ENCODE data around the gene ITGAV.

The ITGAV gene

GRCh38 chr2:186687807-186688211, 98.0 kb downstream of the ITGAV start:
- peak; percentile 41 for DNase-seq

DNA sequence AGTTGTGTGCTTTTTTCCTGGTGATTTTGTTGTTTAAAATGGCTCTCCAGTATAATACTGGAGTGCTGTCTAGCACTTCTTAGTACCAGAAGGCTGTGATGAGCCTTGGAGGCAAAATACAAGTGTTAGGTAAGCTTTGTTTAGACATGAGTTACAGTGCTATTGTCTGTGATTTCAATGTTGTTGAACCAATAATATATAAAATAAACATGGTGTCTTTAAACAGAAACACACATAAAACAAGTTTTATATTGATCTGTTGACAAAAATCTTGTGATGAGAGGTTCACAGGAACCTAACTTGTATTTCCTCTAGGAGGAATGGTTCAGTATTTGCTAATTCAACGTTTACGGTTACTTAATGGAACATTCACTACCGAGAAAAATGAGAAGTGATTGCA, 99.0 kb downstream of the ITGAV start:
- DNase-seq = no peak

- DNase-seq = peak; percentile 14
Measured at GRCh38 chr2:186690786-186691185, 100.9 kb downstream of the ITGAV start.

DNA sequence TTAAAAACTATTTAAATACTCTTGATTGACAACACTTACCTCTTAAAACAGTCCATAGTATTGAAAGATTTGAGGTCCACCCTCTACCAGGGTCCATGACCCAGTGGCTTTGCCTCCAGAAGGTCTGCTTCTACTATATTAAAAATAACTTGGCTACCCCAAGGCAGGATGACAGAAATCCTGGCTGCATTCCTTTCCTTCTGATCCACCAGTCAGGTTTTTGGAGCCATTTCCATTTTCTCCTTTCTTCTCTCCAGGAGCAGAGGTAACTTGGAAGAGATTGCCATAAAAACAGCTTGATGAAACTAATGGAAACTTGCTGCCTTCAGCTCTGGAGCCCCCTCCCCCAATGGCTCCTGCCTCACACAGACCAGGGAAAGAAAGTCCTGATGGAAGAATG, 101.4 kb downstream of the ITGAV start:
- no peak for DNase-seq

DNA sequence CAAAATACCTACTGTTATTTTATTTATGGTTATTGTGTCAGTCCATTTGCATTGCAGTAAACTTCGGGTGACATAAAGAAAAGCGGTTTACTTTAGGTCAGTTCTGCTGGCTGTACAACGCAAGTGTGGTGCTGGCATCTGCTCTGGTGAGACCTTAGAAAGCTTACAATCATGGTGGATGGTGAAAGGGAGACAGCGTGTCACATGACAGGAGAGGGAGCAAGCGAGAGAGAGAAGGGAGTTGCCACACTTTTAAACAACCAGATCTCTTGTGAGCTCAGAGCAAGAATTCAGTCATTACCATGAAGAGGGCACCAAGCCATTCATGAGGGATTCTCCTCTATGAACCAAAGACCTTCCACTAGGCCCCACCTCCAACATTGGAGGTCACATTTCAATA, 102.0 kb downstream of the ITGAV start:
- no peak for DNase-seq

- DNase-seq = no peak
Measured at GRCh38 chr2:186693446-186693832, 103.6 kb downstream of the ITGAV start.

GRCh38 chr2:186695081-186695756, 105.4 kb downstream of the ITGAV start:
- DNase-seq = peak; percentile 69

GRCh38 chr2:186696290-186696689, 106.4 kb downstream of the ITGAV start:
- DNase-seq = no peak

DNA sequence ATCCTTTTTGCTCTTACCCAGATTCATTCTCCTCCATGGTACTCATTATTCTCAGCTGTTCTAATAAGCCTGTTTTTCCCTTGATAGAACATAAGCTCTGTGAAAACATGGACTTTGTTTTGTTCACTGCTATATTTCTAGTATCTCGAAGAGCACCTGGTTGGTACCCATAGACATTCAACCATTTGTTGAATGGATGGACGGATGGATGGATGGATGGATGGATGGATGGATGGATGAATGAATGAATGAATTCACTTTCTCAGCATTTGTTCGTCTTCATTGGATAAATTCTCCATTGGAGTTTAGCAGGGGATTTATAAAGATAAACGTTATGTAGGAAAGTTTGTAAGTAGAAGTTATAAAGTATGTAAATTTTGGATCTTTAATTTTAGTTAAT, 106.9 kb downstream of the ITGAV start:
- DNase-seq = no peak

GRCh38 chr2:186697536-186697935, 107.7 kb downstream of the ITGAV start:
- DNase-seq = peak; percentile 10

DNA sequence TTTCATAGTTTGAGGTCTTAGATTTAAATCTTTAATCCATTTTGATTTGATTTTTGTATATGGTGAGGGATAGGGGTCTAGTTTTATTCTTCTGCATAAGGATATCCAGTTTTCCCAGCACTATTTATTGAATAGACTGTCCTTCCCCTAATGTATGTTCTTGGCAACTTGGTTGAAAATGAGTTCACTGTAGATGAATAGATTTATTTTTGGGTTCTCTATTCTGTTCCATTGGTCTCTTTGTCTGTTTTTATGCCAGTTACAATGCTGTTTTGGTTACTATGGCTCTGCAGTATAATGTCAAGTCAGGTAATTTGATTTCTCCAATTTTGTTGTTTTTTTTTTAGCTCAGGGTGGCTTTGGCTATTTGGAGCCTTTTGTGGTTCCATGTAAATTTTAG, 109.9 kb downstream of the ITGAV start:
- DNase-seq = no peak

- no peak for DNase-seq
Measured at GRCh38 chr2:186702006-186702405, 112.2 kb downstream of the ITGAV start.

GRCh38 chr2:186702501-186702900, 112.6 kb downstream of the ITGAV start:
- no peak for DNase-seq

- DNase-seq = no peak
Measured at GRCh38 chr2:186704897-186705296, 115.0 kb downstream of the ITGAV start.

- no peak for DNase-seq
Measured at GRCh38 chr2:186709529-186710450, 119.9 kb downstream of the ITGAV start.

DNA sequence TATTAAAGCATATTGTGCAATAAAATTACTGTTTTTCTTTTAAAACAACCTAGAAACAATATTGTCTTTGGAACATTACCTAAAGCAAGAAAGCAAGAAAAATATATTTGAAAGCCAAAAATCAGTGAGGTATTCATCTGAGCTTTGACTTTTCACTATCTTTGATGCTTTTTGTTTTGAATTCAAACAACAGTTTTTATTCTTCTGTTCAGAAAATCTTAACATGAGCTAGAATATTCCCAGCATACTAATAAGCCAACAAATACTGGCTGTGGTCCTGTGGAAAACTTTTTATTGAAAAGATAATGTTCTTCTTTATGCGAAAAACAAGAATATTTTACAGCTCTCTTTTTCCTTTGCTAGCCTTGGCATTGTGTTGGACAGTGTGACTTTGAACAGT, 123.8 kb downstream of the ITGAV start:
- DNase-seq = no peak

DNA sequence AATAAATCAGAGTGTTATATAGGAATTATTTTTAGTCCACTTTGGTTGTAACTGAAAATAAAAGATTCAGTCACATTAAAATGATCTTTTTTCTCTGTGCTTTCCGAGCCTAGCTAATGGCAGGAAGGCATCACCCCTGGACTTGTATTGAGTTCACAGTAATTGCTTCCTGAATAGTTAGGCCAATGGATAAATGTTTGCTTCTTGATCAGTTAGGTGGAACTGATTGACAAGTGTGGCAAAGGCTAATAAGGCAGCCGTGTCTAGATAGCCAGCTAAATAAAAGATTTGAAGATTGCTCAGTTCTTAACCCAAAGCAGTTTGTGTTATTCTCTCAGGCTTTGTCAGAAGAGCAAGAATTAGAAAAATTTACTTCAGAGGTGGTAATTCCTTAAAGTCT, 124.8 kb downstream of the ITGAV start:
- no peak for DNase-seq

GRCh38 chr2:186716004-186716403, 126.1 kb downstream of the ITGAV start:
- DNase-seq = no peak

DNA sequence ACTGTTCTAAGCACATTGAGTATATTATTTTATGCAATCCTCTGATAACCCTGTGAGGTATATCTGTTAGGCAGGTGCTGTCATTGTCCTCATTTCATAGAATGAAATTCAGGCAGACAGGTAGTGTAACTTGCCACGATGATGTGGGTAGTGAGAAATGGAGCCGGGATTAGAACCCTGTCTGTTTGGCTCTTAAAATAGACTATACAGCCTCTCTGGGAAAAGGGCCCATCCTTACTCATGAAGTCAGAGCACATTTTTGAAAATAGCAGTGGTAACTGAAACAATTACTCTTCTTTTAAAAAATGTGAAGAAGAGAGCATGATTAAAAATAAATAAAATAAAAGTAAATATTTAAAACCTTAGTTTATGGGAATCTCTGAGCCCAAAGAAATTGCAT, 127.0 kb downstream of the ITGAV start:
- DNase-seq = peak; percentile 4

DNA sequence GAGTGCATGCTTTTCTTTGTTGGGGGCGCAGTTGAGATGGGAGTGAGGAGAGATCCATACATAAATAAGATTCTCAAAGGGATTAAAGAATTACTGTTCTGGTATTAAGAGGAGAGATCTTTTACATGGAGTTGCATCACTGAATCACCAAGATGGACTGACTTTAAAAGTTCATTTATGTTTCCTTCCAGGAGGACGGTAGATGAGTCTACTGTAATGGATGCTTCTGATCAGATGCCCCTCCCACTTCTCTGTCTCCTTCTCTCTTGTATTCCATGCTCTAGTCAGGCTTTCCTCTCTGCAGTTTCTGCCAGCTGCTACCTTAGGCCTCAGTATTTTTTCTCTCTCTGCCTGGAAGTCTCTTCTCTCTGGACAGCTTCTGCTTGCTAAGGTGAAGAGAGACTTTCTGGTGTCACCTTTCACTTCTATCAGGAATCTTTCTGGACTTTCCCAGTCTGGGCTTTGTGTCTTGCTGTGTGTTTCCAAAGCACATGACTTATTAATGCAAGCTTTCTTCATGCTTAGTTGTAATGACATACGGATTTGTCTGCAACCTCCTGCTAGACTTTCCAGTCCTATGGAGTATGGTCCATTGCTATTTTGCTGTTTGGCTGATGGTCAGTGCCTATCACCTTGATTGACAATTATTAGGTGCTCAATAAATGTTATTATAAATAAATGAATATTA, 127.6 kb downstream of the ITGAV start:
- DNase-seq = peak; percentile 23

GRCh38 chr2:186718122-186718521, 128.3 kb downstream of the ITGAV start:
- DNase-seq = no peak

GRCh38 chr2:186718903-186719302, 129.0 kb downstream of the ITGAV start:
- DNase-seq = no peak

DNA sequence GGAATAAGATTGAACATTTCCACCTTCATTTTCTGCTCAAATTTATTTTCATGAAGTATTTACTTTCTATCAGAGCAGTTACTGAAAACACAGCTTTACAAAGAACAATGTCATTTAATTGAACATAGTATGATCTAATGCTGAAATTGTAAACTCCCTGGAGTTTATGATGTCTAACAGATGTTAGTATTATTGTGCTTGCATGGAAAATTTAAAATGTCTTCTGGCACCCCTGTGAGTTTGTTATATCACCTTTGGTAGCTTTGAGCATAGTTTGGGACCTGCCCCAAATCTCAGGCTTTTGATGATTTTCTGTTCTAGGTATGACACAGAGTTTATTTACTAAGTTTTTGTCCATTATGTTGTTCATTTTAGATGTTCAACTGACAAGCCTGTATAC, 132.1 kb downstream of the ITGAV start:
- no peak for DNase-seq

DNA sequence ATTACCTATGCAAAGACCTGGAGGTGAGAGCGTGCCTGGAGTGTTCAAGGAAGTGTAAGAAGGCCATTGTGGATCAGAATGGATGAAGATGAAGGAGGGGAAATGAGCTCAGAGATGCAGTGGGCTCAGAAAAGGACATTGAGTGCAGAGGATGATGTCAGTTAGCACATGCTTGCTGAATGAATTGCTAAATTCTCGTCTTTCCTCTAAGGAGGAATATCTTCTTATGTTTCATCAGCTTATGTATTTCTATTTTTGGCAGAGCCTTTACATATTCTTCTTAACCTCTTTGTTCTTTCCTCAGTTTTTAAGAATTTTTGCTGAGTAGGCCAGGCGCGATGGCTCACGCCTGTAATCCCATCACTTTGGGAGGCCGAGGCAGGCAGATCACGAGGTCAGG, 134.9 kb downstream of the ITGAV start:
- DNase-seq = peak; percentile 33
